Fibroblast of skin of scalp (primary cell): Measurements from ENCODE around the gene TANGO2.

Source experiments
- DNase-seq: peaks from one replicate; pipeline ENCODE4 v3.0.0-alpha.2; 2013

The TANGO2 gene

GRCh38 chr22:20109411-20110358, 88.8 kb downstream of the TANGO2 start:
- DNase-seq: no peak

- no peak for DNase-seq
Observed at GRCh38 chr22:20110359-20110985, 89.6 kb downstream of the TANGO2 start.

GRCh38 chr22:20111045-20111688, 90.3 kb downstream of the TANGO2 start:
- peak; percentile 38 for DNase-seq

GRCh38 chr22:20111689-20112622, 91.0 kb downstream of the TANGO2 start:
- DNase-seq: no peak

- DNase-seq: no peak
Observed at GRCh38 chr22:20112623-20113511, 92.0 kb downstream of the TANGO2 start.

GRCh38 chr22:20113551-20114310, 92.8 kb downstream of the TANGO2 start:
- DNase-seq: no peak

GRCh38 chr22:20114506-20115475, 93.9 kb downstream of the TANGO2 start:
- DNase-seq: no peak

- DNase-seq: no peak
Observed at GRCh38 chr22:20115691-20116375, 94.9 kb downstream of the TANGO2 start, which contains the start of gene RANBP1. Gene RANBP1, plus strand, starts transcription at chr22:20116104. Its CDS starts 81 bp downstream, at chr22:20116185.

GRCh38 chr22:20116376-20116950, 95.6 kb downstream of the TANGO2 start:
- DNase-seq: no peak
